Upper lobe of left lung (tissue), 4 donors: ENCODE results near the gene ESYT2.

Source experiments
- CTCF ChIP-seq, 6 experiments: fragments of 450-650 bp in 4 of 6; fragments of 200-600 bp in 2 of 6; sonication (generic) in 2 of 6; IDR thresholded peaks; one replicate each; pipeline ENCODE4 v1.5.1; 2016 to 2019; ENCODE audit warnings: antibody characterized with exemption in 6 of 6
- EP300 ChIP-seq, 4 donors: sonication (generic); formaldehyde crosslinking; IDR thresholded peaks; one replicate each; pipeline ENCODE4 v1.5.1; 2017; ENCODE audit warnings: antibody characterized with exemption in 4 of 4, control low read depth in 2 of 4
- POLR2A ChIP-seq, 4 donors: fragments of 450-650 bp; IDR thresholded peaks; one replicate each; pipeline ENCODE4 v1.5.1; 2016 to 2017; ENCODE audit warnings: antibody characterized with exemption in 4 of 4, mild to moderate bottlenecking in 2 of 4

DNA sequence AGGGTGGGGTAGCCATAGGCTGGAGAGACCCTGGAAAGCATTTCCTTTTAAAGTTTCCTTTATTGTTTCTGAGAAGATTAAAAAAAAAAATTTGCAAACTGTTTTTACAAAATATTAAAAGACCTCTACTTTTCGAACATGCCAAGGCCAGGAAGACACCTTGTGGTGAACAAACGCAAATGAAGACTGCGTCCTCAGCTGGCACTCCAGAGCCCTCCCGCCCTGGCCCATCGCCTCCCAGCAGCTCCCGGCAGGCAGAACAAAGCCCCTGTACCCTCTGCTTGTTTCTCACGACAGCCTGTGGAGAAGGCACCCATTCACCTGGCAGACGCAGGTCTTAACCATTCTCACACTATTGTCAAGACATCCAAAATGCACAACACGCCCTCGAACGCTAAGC is 56.4 kb downstream of the ESYT2 start:
- TF ChIP-seq CTCF (IDR thresholded peaks at IDR 0.05) (no peak), POLR2A (IDR thresholded peaks at IDR 0.05) (no peak), EP300 (IDR thresholded peaks at IDR 0.05) (no peak)
